ENCODE data around the gene SHTN1. TPM values are rescaled to one million over a fixed set of nuclear protein-coding genes. Genes with fewer than 3 reads are reported as not detected.

The SHTN1 gene
- total and polyA plus RNA-seq, 2 donors (not counting 3 experiments of a cell fraction or from before 2014, with no cell fraction given), result 4.8 to 36.5 TPM

GRCh38 chr10:117002206-117002605, 2.8 kb downstream of the SHTN1 start:
- no peak overlapping the region for H3K4me3 ChIP-seq (replicated peaks in 1 of 3; ENCODE audit: insufficient read depth in 1 of 3, low read depth in 1 of 3, low read length in 3 of 3)
- no peaks in the 10 kb centered on the region for H3K36me3 ChIP-seq (ENCODE audit: control insufficient read depth in 2 of 2, extremely low read depth in 1 of 2, insufficient read depth in 2 of 2, low read length in 2 of 2)
- H3K79me2 ChIP-seq (ENCODE audit: control insufficient read depth, insufficient read depth, low read length), result peaks cover 54% of the 10 kb centered on the region
- no peaks in the 10 kb centered on the region for H3K27me3 ChIP-seq (ENCODE audit: control insufficient read depth in 2 of 2, insufficient read depth in 2 of 2, low read length in 2 of 2)
- DNase-seq (ENCODE audit: low read depth, low spot score) (no peak), FAIRE-seq (no peak)
- no TSS peak for BruUV-seq (replicated peaks)
- TF ChIP-seq GATA2 (IDR thresholded peaks at IDR 0.05; ENCODE audit: insufficient read depth, insufficient read length, low read depth, low read length) (no peak), POLR2A (IDR thresholded peaks at IDR 0.05; ENCODE audit: low read depth, low read length) (no peak), EZH2 (IDR thresholded peaks at IDR 0.05; ENCODE audit: borderline replicate concordance, low read depth, low read length, severe bottlenecking) (no peak), JUN (IDR thresholded peaks at IDR 0.05; ENCODE audit: borderline replicate concordance, insufficient read depth, insufficient read length, low read depth) (no peak), MYC (IDR thresholded peaks at IDR 0.05; ENCODE audit: low read depth, low read length) (no peak), FOS (IDR thresholded peaks at IDR 0.05; ENCODE audit: borderline replicate concordance, insufficient read depth, low read length) (no peak), POLR2AphosphoS5 (IDR thresholded peaks at IDR 0.05; ENCODE audit: insufficient read depth, low read depth, low read length) (no peak)
- TF ChIP-seq, protein P1, sequence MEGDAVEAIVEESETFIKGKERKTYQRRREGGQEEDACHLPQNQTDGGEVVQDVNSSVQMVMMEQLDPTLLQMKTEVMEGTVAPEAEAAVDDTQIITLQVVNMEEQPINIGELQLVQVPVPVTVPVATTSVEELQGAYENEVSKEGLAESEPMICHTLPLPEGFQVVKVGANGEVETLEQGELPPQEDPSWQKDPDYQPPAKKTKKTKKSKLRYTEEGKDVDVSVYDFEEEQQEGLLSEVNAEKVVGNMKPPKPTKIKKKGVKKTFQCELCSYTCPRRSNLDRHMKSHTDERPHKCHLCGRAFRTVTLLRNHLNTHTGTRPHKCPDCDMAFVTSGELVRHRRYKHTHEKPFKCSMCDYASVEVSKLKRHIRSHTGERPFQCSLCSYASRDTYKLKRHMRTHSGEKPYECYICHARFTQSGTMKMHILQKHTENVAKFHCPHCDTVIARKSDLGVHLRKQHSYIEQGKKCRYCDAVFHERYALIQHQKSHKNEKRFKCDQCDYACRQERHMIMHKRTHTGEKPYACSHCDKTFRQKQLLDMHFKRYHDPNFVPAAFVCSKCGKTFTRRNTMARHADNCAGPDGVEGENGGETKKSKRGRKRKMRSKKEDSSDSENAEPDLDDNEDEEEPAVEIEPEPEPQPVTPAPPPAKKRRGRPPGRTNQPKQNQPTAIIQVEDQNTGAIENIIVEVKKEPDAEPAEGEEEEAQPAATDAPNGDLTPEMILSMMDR (IDR thresholded peaks at IDR 0.05; ENCODE audit: extremely low read depth in 1 of 2, insufficient read depth in 1 of 2, low read depth in 1 of 2, low read length in 2 of 2), result no peak
- TF ChIP-seq, protein P2, sequence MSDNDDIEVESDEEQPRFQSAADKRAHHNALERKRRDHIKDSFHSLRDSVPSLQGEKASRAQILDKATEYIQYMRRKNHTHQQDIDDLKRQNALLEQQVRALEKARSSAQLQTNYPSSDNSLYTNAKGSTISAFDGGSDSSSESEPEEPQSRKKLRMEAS (IDR thresholded peaks at IDR 0.05; ENCODE audit: insufficient read depth, insufficient read length), result no peak
- no peaks in the 10 kb centered on the region for H3K9me1 ChIP-seq (replicated peaks; ENCODE audit: control insufficient read depth, extremely low read depth, insufficient read depth, low read length)
- dilution Hi-C loops (cut with MboI; ENCODE audit: extremely low pct_ligation_motif_present, low sequenced_read_pairs), result no loop called here
- H3K4me2 ChIP-seq (ENCODE audit: insufficient read depth, low read length), result no peak overlapping the region
- H3K4me1 ChIP-seq (ENCODE audit: control insufficient read depth, extremely low read depth, insufficient read depth, low read length), result peaks cover 13% of the 10 kb centered on the region
- H3K27ac ChIP-seq (ENCODE audit: insufficient read depth, low read depth, low read length), result no peak overlapping the region
- no peak overlapping the region for H2AFZ ChIP-seq (ENCODE audit: low read depth, low read length)
- ChIA-PET POLR2A (no interaction called here), CTCF (no interaction called here)
- intact Hi-C loops (cut with micrococcal nuclease), result loop anchor here (10.0 kb wide), 1 partner anchor 373 kb away; the partner anchor contains the start of gene PDZD8
- H3K9ac ChIP-seq (replicated peaks; ENCODE audit: extremely low read depth, insufficient read depth, low read length), result no peak overlapping the region
- H3K9me3 ChIP-seq (replicated peaks; ENCODE audit: control insufficient read depth, insufficient read depth, low read length), result no peaks in the 10 kb centered on the region
- H4K20me1 ChIP-seq (replicated peaks; ENCODE audit: control insufficient read depth, extremely low read depth, insufficient read depth, low read length), result no peaks in the 10 kb centered on the region
